SKM-1 treated with dmso at 0.1 percent for 144 hours (cell line): ENCODE data around the gene MAGI2.

Experiments used
- DNase-seq: peaks from one replicate; lab custom pipeline; 2025; ENCODE audit not compliant: unreplicated experiment; lab: John Stamatoyannopoulos, UW

Gene MAGI2

GRCh38 chr7:79272938-79273337, 180.5 kb downstream of the MAGI2 start:
- no peak for DNase-seq

DNA sequence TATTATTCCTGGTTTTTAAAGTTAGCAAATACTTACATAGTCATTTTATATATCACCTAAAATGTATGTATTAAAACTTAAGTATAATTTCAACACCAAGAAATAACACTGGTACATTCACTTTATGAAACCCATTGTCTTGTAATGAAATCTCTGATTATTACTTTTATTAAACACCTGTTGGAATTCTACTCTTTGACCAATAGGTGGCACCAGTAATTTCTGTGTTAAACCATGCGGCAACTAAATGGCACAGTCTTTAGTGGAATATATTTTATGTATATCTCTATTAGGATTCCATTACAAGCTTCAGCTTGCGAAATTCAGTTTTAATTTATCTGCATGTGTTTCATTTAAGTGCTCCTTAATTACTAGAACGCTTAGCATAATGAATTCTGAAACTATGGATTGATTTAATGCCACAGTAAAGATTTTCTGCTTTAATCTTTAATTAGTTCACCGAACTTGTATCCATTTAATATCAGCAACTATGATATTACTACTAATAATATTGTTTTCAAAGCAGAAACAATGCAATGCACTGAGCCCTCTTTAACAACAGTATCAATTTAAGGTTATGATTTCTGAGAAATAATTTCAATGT, 181.3 kb downstream of the MAGI2 start:
- peak; percentile 24 for DNase-seq

DNA sequence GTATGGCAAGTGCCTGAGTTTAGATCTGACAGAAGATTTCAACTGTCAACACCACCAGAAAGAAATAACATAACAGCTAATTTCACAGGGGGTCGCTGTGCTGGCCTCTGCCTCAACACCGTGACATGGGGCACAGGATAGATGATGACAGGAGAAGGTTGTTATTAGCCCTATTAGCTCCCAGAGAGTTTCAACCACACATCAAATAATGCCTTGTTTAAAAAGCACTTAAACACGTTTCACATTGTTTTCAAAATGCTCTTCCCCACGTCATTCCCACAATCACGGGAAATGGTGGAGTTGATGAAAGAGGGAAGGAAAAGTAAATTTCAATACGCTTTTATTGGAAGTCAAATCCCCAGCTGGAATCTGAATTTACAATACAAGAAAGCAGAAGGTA, 184.7 kb downstream of the MAGI2 start:
- no peak for DNase-seq

- peak; percentile 31 for DNase-seq
Measured at GRCh38 chr7:79258826-79259225, 194.6 kb downstream of the MAGI2 start.

DNA sequence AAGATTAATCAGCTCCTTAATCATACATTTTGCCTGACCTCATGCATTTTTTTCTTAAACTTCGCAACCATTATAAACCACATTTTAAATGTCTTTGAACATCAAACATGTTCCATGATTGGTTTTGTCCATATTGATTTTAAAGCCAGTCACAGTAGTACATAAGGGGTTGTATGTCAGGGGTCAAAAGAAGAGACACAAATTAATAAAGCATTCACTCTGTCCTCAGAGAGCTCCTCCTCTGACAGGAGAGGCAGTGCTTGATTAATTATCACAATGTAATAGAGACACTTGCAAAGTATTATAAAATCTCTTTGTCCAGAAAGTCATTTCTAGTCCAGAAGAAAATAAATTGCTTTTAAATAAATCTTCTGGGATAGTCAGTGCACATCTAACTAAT, 195.5 kb downstream of the MAGI2 start:
- no peak for DNase-seq

DNA sequence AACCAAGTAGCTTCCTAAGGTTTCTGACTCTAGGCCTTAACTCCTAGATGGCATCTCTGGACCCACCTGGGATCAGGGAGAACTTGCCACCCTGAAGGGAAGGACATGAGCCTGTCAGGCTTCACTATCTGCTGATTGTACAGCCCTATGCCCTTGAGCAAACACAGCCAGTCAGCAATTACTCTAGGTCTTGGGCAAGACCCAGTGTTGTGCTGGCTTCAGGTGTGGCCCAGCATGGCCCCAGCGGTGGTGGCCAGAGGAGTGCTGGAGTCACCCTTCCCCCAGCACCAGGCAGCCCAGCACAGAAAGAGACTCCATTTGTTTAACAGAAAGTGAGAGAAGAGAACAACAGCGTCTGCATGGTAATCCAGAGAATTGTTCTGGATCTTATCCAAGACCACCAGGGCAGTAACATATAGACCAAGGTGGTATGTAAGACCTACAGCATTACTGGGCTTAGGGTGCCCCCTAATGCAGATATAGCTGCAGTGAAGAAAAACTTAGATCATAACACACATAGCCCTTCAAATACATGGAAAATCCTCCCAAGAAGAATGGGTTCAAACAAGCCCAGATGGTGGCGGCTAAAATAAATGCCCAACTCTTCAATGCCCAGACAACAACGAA, 207.7 kb downstream of the MAGI2 start:
- DNase-seq, result no peak

- no peak for DNase-seq
Measured at GRCh38 chr7:79244482-79244881, 209.0 kb downstream of the MAGI2 start.

GRCh38 chr7:79241288-79242060, 212.0 kb downstream of the MAGI2 start:
- DNase-seq, result no peak

GRCh38 chr7:79240413-79240812, 213.1 kb downstream of the MAGI2 start:
- no peak for DNase-seq

- DNase-seq, result no peak
Measured at GRCh38 chr7:79236352-79237028, 217.0 kb downstream of the MAGI2 start.

GRCh38 chr7:79227044-79227443, 226.4 kb downstream of the MAGI2 start:
- no peak for DNase-seq

- DNase-seq, result no peak
Measured at GRCh38 chr7:79221211-79221610, 232.3 kb downstream of the MAGI2 start.

DNA sequence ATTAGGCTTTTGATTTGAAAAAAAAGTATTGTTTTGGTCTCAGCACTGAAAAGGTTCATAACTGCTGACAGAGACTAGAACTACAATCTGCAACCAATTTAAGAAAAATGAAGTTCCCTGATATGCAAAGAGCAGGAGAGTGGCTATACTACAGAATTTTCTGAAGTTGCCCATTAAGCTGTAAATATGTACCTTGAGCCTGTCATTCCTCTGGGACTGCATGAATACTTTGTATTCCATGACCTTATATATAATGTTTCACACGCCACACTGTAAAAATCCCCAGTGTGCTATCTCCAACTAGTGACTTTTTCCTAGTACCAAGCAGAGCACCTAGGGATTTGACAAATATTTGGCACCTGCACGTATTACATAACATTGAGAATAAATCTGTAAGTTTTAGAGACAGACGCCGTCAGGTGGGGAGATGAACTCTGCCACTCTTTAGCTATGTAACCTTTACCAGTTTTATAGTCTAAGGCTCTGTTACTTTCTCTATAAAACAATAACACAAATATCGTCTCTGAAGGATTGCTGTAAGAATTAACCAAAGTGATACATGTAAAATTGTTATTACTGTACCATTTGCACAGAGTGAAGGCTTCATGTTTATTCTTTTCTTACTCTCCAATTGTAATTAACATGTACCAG, 235.4 kb downstream of the MAGI2 start:
- no peak for DNase-seq

DNA sequence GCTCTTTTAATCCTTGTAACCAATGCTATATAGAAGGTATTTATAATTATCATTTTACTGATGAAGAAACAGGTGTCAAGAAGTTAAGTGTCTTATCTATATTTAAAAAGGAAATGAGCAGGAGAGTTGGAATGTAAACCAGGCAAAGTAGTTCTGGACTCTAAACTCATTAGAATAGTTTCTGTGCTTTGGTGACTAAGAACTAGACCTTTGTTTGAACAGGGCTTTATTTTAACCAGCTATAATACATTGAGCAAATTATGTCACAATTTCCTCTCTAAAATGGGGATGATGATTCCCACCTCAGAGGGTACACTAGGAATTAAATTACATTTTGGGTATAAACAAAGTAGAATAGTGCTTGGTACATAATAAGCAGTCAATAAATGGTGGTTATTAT, 236.0 kb downstream of the MAGI2 start:
- DNase-seq, result no peak

GRCh38 chr7:79216236-79216635, 237.2 kb downstream of the MAGI2 start:
- no peak for DNase-seq

DNA sequence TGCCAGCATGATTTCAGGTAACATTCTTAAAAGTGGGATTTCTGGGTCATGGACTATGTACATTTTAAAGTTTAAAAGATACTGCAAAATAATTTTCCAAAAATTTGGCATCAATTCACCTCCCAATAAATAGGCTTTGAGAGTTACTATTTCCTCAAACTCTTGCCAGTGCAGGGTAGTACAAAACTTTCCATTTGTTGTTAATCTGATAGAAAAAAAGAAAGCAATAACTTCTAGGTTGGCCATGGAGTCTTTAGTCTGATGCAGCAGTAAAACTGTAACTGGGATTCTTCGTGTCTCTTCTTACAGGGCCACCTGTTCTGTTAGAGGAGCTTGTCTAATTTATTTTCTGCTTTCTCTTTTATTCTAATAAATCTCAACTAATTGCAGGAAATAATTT, 241.1 kb downstream of the MAGI2 start:
- DNase-seq, result no peak

- no peak for DNase-seq
Measured at GRCh38 chr7:79211724-79212123, 241.7 kb downstream of the MAGI2 start.

- DNase-seq, result no peak
Measured at GRCh38 chr7:79199961-79200360, 253.5 kb downstream of the MAGI2 start.

DNA sequence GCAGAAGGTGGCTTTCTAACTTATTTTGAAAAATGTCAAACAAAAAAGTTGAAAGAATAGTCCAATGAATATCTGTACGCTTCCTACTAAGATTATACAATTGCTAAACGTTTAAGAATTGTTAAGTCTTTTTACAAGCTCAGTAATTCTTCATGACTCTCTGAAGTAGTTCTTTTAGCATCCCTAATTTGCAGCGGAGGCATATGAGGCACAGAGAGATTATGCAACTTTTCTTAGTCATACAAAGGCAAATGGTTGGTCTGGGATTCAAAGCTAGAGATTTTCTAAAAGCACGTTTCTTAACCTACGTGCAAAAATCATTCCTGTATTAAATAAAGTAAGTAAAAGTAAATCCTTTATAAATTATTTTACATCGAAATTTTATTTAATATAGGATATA, 254.2 kb downstream of the MAGI2 start:
- DNase-seq, result no peak

DNA sequence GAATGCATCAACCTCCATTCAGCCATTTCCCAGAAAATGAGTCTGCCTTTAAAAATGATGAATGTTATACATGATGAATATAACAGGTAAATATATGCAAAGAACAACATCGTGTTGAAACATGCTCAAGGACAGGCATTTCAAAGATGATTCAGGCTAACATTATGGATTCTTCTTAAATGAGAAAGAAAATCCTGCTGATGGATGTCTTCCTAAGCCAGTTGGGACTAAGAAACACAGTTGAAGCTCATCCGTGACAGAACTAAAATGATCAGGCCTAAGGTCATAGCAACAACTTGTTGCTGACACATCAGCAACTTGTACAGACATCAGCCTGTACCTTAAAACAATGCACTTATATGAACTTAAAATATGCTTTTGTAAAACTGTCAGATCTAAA, 267.9 kb downstream of the MAGI2 start:
- DNase-seq, result no peak

DNA sequence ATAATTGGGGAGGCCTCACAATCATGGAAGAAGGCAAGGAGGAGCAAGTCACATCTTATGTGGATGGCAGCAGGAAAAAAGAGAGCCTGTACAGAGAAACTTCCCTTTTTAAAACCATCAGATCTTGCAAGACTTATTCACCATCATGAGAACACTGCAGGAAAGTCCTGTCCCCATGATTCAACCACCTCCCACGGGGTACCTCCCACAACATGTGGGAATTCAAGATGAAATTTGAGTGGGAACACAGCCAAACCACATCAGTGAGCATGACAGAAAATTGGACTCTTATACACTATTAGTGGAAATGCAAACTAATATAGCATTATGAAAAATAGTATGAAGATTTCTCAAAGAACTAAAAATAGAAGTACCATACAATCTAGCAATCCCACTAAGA, 271.2 kb downstream of the MAGI2 start:
- no peak for DNase-seq
